ENCODE data around the gene MBOAT7.

The MBOAT7 gene

GRCh38 chr19:54152267-54152666 lies 37.1 kb downstream of the MBOAT7 start:
- no peak for DNase-seq (ENCODE audit: low read depth, low spot score)
- H3K4me3 ChIP-seq (ENCODE audit: low read depth, low read length) = no peak overlapping the region
- ChIA-PET POLR2A (interaction anchor here (1.0 kb wide), 2 partner anchors 15 to 37 kb away, joined by 3 to 5 read pairs; partner anchors contain the start of genes CNOT3, PRPF31 and TFPT), CTCF (interaction anchor here (1.0 kb wide), 1 partner anchor 12 kb away, joined by 3 read pairs; no protein-coding TSS in a partner anchor)
- no peak for TF ChIP-seq CTCF (IDR thresholded peaks at IDR 0.05; ENCODE audit: insufficient read depth, low read length, missing control alignments)

- ChIA-PET POLR2A (interaction anchor here (0.6 to 1.1 kb wide), 4 partner anchors 8 to 54 kb away, joined by 3 to 5 read pairs (median 4); partner anchors contain the start of genes CNOT3, LENG1, PRPF31 and TFPT), CTCF (interaction anchor here (1.0 to 1.8 kb wide), 3 partner anchors 8 to 13 kb away, joined by 3 to 6 read pairs (median 3); partner anchors contain the start of gene LENG1)
- no peak for DNase-seq (ENCODE audit: low read depth, low spot score)
- no peak for TF ChIP-seq CTCF (IDR thresholded peaks at IDR 0.05; ENCODE audit: insufficient read depth, low read length, missing control alignments)
- no peak overlapping the region for H3K4me3 ChIP-seq (ENCODE audit: low read depth, low read length)
These were observed 37.9 kb downstream of the MBOAT7 start for GRCh38 chr19:54151362-54152035.

GRCh38 chr19:54149021-54149812 lies 40.2 kb downstream of the MBOAT7 start:
- no peak overlapping the region for H3K4me3 ChIP-seq (ENCODE audit: low read depth, low read length)
- ChIA-PET CTCF (interaction anchor here (0.9 to 1.5 kb wide), 3 partner anchors 10 to 19 kb away, joined by 3 to 4 read pairs (median 3); partner anchors contain the start of gene LENG1), POLR2A (interaction anchor here (1.9 to 2.1 kb wide), 2 partner anchors 9 to 12 kb away, joined by 5 to 7 read pairs; partner anchors contain the start of gene CNOT3)
- no peak for DNase-seq (ENCODE audit: low read depth, low spot score)
- no peak for TF ChIP-seq CTCF (IDR thresholded peaks at IDR 0.05; ENCODE audit: insufficient read depth, low read length, missing control alignments)

- no peak for TF ChIP-seq CTCF (IDR thresholded peaks at IDR 0.05; ENCODE audit: insufficient read depth, low read length, missing control alignments)
- CTCF ChIA-PET = interaction anchor here (0.9 to 1.0 kb wide), 2 partner anchors 10 to 21 kb away, joined by 3 to 6 read pairs; no protein-coding TSS in a partner anchor
- no peak for DNase-seq (ENCODE audit: low read depth, low spot score)
- H3K4me3 ChIP-seq (ENCODE audit: low read depth, low read length) = no peak overlapping the region
- POLR2A ChIA-PET = interaction anchor here (2.1 kb wide), 1 partner anchor 11 kb away, joined by 7 read pairs; the partner anchor contains the start of gene CNOT3
These were observed 41.2 kb downstream of the MBOAT7 start for GRCh38 chr19:54148158-54148557.

- DNase-seq (ENCODE audit: low read depth, low spot score) = no peak
- TF ChIP-seq CTCF (IDR thresholded peaks at IDR 0.05; ENCODE audit: insufficient read depth, low read length, missing control alignments) = no peak
- ChIA-PET CTCF (interaction anchor here (0.9 to 1.0 kb wide), 2 partner anchors 11 to 21 kb away, joined by 3 to 6 read pairs; no protein-coding TSS in a partner anchor), POLR2A (interaction anchor here (2.1 kb wide), 1 partner anchor 10 kb away, joined by 7 read pairs; the partner anchor contains the start of gene CNOT3)
- no peak overlapping the region for H3K4me3 ChIP-seq (ENCODE audit: low read depth, low read length)
These were observed 41.7 kb downstream of the MBOAT7 start for GRCh38 chr19:54147676-54148075.
